Measurements from ENCODE around the gene ARMH1. TPM values are rescaled to one million over a fixed set of nuclear protein-coding genes. Genes with fewer than 3 reads are reported as not detected.

Gene ARMH1
- total and polyA plus RNA-seq, 2 experiments from 2014 or later = 1.4 to 1.6 TPM

DNA sequence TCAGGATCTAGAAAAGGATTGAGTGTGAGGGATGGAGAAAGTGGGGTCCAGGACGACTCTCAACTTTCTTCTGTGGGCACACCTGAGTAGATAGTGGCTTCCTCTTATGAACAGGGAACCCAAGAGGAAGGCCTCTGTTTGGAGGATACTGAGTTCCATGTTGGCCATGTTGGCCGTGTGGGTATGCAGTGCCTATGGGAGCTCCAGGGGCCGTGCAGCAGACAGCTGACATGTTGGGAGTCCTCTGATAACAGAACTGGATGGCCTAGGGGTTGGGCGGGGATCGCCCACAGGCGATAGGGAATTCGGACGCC lies 43.2 kb upstream of the ARMH1 start:
- TF ChIP-seq EZH2phosphoT487 (IDR thresholded peaks at IDR 0.05; ENCODE audit: insufficient read depth, low read depth) (no peak), EZH2 (IDR thresholded peaks at IDR 0.05; ENCODE audit: insufficient read depth, poor library complexity, severe bottlenecking) (no peak)
- peak overlapping the region; percentile 88 for H3K9ac ChIP-seq
- H3K4me2 ChIP-seq (ENCODE audit: unreplicated experiment) = peak overlapping the region; percentile 89
- peak overlapping the region; percentile 84 for H2AFZ ChIP-seq
- H3K36me3 ChIP-seq (ENCODE audit: low read depth) = no peaks in the 10 kb centered on the region
- H3K27ac ChIP-seq = peak overlapping the region; percentile 92
- H3K79me2 ChIP-seq (ENCODE audit: insufficient read depth) = peaks cover 24% of the 10 kb centered on the region
- no peaks in the 10 kb centered on the region for H3K27me3 ChIP-seq (replicated peaks; ENCODE audit: insufficient read depth)
- peaks cover 42% of the 10 kb centered on the region for H3F3A ChIP-seq (ENCODE audit: insufficient read depth)
- in situ Hi-C loops (cut with MboI) = no loop called here
- H3K9me2 ChIP-seq (ENCODE audit: insufficient read depth) = no peaks in the 10 kb centered on the region
- 27 to 43% methylated on average over 8 of the region's 8 CpGs for WGBS, 2 experiments (ENCODE audit: low coverage in 1 of 2, low lambda C conversion rate in 2 of 2, missing lambda C conversion rate in 2 of 2)
- peaks cover 37% of the 10 kb centered on the region for H3K4me1 ChIP-seq (ENCODE audit: insufficient read depth)
- no peaks in the 10 kb centered on the region for H4K20me1 ChIP-seq (ENCODE audit: insufficient read depth)
- H3K9me3 ChIP-seq (ENCODE audit: low read depth) = no peaks in the 10 kb centered on the region
- H3K4me3 ChIP-seq = peak overlapping the region; percentile 78
- DNase-seq = no peak

DNA sequence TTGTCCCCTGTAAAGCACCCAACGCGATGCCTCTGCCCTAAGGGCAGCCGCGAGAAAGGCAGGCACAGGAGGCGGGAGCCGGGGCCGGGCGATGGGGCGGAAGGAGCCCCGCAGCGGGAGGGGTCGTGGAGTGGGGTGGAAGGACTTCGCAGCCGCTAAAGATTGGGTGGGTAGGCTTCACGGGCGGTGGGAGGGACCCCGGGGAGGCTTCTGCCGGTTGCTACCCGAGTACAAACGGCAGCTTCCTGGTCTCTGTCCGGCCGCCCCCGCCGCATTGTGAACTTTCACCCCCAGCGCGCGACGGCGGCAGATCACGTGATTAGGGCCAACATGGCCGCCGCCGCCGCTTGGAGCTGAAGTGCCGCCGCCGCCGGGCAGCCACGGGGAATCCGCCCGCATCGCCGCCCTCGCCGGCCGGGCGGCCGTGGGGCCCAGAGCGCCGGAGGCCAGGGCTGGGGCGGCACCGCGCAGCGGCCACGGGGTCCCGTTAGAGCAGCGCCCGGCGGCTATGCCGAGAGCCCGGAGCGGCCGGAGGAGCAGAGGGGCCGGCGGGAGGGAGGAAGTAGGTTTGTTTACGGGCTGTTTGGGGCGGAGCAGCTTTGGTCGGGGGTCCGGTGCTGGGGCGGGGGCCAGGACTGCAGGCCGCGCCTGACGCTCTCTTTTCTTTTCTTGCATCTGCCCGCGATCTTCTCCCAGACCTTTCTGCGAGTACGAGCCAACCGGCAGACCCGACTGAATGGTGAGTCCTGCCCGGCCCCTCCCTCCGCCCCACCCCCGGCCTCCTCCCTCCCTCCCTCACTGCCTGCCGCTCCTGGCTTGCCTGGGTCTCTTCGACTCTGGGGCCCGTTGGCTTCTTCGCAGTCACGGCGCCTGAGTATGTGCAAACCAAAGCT lies 42.6 kb upstream of the ARMH1 start:
- peak; percentile 95 for DNase-seq
- no peaks in the 10 kb centered on the region for H3K27me3 ChIP-seq (replicated peaks; ENCODE audit: insufficient read depth)
- peak overlapping the region; percentile 84 for H2AFZ ChIP-seq
- peak overlapping the region; percentile 89 for H3K4me2 ChIP-seq (ENCODE audit: unreplicated experiment)
- H3K36me3 ChIP-seq (ENCODE audit: low read depth) = no peaks in the 10 kb centered on the region
- peak overlapping the region; percentile 88 for H3K9ac ChIP-seq
- H3K4me1 ChIP-seq (ENCODE audit: insufficient read depth) = peaks cover 37% of the 10 kb centered on the region
- peaks cover 42% of the 10 kb centered on the region for H3F3A ChIP-seq (ENCODE audit: insufficient read depth)
- H4K20me1 ChIP-seq (ENCODE audit: insufficient read depth) = no peaks in the 10 kb centered on the region
- in situ Hi-C loops (cut with MboI) = no loop called here
- H3K9me3 ChIP-seq (ENCODE audit: low read depth) = no peaks in the 10 kb centered on the region
- H3K27ac ChIP-seq = peak overlapping the region; percentile 92
- 2 to 4% methylated on average over 47 to 88 of the region's 88 CpGs for WGBS, 2 experiments (ENCODE audit: low coverage in 1 of 2, low lambda C conversion rate in 2 of 2, missing lambda C conversion rate in 2 of 2)
- TF ChIP-seq EZH2 (IDR thresholded peaks at IDR 0.05; ENCODE audit: insufficient read depth, poor library complexity, severe bottlenecking) (no peak), EZH2phosphoT487 (IDR thresholded peaks at IDR 0.05; ENCODE audit: insufficient read depth, low read depth) (no peak)
- peak overlapping the region; percentile 78 for H3K4me3 ChIP-seq
- H3K79me2 ChIP-seq (ENCODE audit: insufficient read depth) = peaks cover 24% of the 10 kb centered on the region
- H3K9me2 ChIP-seq (ENCODE audit: insufficient read depth) = no peaks in the 10 kb centered on the region

DNA sequence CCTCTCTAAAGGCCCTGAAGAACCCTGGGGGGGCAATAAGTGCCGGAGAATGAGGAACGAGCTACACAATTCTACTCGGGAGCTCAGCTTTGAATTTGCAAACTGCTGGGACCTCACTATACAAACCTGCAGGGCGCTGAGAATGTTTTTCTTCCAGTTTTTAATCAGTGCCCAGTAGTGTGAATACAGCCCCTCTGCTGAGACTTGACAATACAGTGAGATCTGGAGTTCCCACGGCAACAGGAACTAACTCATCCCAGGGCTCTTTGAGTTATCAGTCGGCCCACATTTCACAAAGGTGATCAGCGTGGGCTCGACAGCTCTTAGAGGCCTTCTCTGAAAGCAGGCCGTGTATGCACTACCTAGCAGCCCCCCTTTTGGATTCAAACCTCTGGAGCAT lies 41.9 kb upstream of the ARMH1 start:
- peaks cover 37% of the 10 kb centered on the region for H3K4me1 ChIP-seq (ENCODE audit: insufficient read depth)
- in situ Hi-C loops (cut with MboI) = no loop called here
- H3K9ac ChIP-seq = peak overlapping the region; percentile 88
- H3F3A ChIP-seq (ENCODE audit: insufficient read depth) = peaks cover 38% of the 10 kb centered on the region
- H3K9me2 ChIP-seq (ENCODE audit: insufficient read depth) = no peaks in the 10 kb centered on the region
- no peaks in the 10 kb centered on the region for H3K36me3 ChIP-seq (ENCODE audit: low read depth)
- WGBS, 2 experiments (ENCODE audit: low coverage in 1 of 2, low lambda C conversion rate in 2 of 2, missing lambda C conversion rate in 2 of 2) = 9 to 11% methylated on average over 9 of the region's 9 CpGs
- peak; percentile 57 for DNase-seq
- H3K27me3 ChIP-seq (replicated peaks; ENCODE audit: insufficient read depth) = no peaks in the 10 kb centered on the region
- H4K20me1 ChIP-seq (ENCODE audit: insufficient read depth) = no peaks in the 10 kb centered on the region
- peak overlapping the region; percentile 78 for H3K4me3 ChIP-seq
- no peak for TF ChIP-seq EZH2phosphoT487 (IDR thresholded peaks at IDR 0.05; ENCODE audit: insufficient read depth, low read depth)
- TF ChIP-seq EZH2 (IDR thresholded peaks at IDR 0.05; ENCODE audit: insufficient read depth, poor library complexity, severe bottlenecking) = no peak
- H3K4me2 ChIP-seq (ENCODE audit: unreplicated experiment) = peak overlapping the region; percentile 89
- H3K27ac ChIP-seq = peak overlapping the region; percentile 92
- peak overlapping the region; percentile 71 for H2AFZ ChIP-seq
- no peaks in the 10 kb centered on the region for H3K9me3 ChIP-seq (ENCODE audit: low read depth)
- H3K79me2 ChIP-seq (ENCODE audit: insufficient read depth) = peaks cover 24% of the 10 kb centered on the region

DNA sequence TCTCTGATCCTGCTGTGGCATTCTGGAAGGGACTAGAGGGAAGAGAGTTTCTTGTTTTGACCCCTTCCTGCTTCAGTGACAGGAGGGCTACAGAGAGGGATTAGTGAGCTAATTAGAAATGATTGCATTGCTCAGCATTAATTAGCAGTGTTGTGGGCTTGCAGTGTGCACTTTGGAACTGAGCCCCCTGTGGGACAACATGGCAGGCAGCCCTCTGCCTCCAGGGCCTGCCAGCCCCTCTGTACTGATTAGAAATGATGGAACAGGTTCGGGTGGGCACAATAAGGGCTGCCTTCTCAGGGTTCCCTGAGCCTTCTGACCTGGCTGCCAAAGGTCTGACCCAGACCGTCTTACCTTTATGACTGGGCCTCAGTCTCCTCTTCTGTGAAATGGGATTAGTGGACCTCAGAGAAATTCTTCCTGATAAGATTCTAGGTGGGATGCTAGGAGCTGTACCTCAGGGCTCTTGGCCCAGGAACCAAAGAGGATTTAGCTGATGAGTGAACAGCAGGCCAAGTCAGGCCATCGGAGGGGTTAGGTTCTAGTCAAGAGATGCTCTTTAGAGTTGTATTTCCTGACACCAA lies 39.8 kb upstream of the ARMH1 start:
- no peak for DNase-seq
- no peaks in the 10 kb centered on the region for H3K27me3 ChIP-seq (replicated peaks; ENCODE audit: insufficient read depth)
- in situ Hi-C loops (cut with MboI) = no loop called here
- no peaks in the 10 kb centered on the region for H3K9me3 ChIP-seq (ENCODE audit: low read depth)
- H3K27ac ChIP-seq = no peak overlapping the region
- H3K4me2 ChIP-seq (ENCODE audit: unreplicated experiment) = no peak overlapping the region
- peaks cover 24% of the 10 kb centered on the region for H3K79me2 ChIP-seq (ENCODE audit: insufficient read depth)
- TF ChIP-seq EZH2phosphoT487 (IDR thresholded peaks at IDR 0.05; ENCODE audit: insufficient read depth, low read depth) (no peak), EZH2 (IDR thresholded peaks at IDR 0.05; ENCODE audit: insufficient read depth, poor library complexity, severe bottlenecking) (no peak)
- H2AFZ ChIP-seq = no peak overlapping the region
- H3K4me3 ChIP-seq = no peak overlapping the region
- peaks cover 22% of the 10 kb centered on the region for H3K4me1 ChIP-seq (ENCODE audit: insufficient read depth)
- no peaks in the 10 kb centered on the region for H3K9me2 ChIP-seq (ENCODE audit: insufficient read depth)
- no peaks in the 10 kb centered on the region for H4K20me1 ChIP-seq (ENCODE audit: insufficient read depth)
- H3F3A ChIP-seq (ENCODE audit: insufficient read depth) = peaks cover 18% of the 10 kb centered on the region
- WGBS, 2 experiments (ENCODE audit: low coverage in 1 of 2, low lambda C conversion rate in 2 of 2, missing lambda C conversion rate in 2 of 2) = 93 to 98% methylated on average over 3 of the region's 3 CpGs
- H3K9ac ChIP-seq = no peak overlapping the region
- H3K36me3 ChIP-seq (ENCODE audit: low read depth) = no peaks in the 10 kb centered on the region; the same call in 1 of the 2 replicates
